GM21381 (cell line): ENCODE data around the gene S1PR3.

Source experiments
- ATAC-seq: cut with Tn5 transposase; IDR thresholded peaks from one replicate; pipeline ENCODE4 v1.9.1; 2021; ENCODE audit warnings: mild to moderate bottlenecking, moderate library complexity; ENCODE audit not compliant: unreplicated experiment

The S1PR3 gene

DNA sequence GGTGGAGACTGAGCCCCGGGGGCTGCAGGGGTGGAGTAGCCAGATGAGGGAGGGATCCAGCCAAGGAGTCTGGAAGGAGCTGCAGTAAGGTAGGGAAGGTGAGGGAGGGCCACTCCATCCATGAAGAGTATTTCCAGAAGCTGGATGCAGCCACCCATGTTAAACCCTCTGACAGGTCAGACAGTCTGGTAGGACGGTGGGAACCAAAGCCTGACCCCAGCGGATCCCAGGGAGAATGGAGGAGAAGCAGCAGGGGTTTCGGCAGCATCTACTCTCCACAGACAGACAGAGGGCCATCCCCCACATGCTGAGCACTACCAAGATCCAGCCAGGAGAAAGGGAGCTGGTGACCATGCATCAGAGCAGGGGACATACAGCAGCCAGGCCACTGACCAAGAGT lies 22.5 kb upstream of the S1PR3 start:
- no peak for ATAC-seq

- ATAC-seq, result no peak
These were observed 21.5 kb upstream of the S1PR3 start for GRCh38 chr9:88969646-88970373.

DNA sequence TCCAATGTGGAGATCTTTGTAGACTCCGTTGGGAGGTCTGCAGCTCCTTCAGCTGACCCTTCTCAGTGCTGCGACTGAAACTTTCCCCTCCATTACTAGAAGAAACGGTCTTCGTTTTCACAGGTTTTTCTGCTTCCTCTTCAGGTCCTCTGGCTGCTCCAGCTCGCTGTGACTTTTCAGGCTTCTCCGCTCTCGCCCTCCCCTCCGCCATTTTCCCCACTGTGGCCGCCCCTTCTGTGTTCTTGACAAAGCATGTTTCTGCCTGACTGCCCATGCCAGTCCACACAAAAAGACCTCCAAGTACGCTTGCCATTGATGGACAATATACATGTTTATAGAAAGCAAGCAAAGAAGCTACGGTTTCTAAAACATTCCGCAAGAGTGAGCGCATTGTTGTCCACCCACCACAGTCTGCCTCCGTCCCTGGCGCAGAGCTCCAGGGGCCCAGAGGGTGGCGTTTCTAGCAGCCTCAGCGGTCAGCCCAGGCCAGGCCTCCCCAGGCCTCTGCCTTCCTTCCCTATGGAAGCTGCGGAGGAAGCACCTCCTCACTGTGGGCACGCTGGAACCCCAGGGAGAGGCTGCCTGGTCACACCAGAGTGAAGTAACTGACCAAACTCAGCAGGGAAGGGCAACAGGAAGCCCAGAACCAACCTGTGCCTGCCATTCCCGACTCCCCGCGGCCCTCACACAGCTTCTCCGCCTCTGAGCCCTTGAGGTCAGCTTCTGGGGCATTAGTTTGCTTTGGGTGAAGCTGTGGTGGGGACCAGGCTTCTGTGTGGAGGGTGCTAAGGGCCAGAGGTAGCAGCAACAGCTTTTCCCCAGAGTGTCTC lies 19.9 kb upstream of the S1PR3 start:
- ATAC-seq, result no peak

DNA sequence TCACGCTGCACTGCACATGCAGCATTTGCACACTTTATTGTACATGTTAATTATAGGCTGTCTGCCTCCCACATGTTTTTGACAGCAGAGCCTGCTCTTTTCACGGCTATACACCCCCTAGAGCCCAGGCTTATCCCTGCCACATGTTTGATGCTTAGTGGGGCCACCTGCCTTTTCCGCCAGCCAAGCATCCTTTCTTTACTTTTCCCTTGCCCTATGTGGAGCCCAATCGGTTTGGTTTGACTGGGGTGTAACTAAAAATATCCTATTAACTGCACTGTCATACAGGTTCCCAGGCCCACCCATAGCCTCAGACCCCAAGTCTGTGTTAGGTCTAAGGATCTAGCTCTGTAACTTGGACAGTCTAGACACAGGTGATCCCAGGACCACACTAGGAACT lies 18.9 kb upstream of the S1PR3 start:
- no peak for ATAC-seq

DNA sequence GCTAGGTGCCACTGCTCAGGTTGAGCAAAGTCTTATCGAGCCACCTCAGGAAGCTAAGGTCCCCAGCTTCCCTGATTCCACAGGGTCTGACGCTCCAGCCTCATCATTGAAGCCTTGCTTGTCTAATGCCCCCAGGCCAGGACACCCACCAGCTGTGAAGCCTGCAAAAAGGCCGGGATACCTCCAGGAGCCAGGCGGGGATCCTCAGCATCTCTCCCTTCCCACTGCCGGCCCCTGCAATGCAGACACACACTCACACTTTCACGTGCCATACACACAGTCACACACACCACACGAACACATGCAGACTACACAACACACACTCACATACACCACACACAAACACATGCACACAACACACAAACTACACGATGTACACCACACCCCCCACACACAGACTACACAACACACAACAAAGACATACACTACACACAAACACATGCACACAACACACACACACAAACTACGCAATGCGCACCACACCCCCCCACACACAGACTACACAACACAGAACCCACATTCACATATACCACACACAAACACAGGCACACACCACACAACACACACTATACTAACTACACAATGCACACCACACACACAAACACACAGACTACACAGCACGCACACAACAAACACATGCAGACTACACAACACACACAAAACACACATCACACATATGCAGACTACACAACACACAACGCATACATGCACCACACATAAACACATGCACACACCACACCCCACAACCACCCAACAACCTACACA lies 17.8 kb upstream of the S1PR3 start:
- no peak for ATAC-seq

GRCh38 chr9:88974641-88975040 lies 16.6 kb upstream of the S1PR3 start:
- ATAC-seq, result no peak

DNA sequence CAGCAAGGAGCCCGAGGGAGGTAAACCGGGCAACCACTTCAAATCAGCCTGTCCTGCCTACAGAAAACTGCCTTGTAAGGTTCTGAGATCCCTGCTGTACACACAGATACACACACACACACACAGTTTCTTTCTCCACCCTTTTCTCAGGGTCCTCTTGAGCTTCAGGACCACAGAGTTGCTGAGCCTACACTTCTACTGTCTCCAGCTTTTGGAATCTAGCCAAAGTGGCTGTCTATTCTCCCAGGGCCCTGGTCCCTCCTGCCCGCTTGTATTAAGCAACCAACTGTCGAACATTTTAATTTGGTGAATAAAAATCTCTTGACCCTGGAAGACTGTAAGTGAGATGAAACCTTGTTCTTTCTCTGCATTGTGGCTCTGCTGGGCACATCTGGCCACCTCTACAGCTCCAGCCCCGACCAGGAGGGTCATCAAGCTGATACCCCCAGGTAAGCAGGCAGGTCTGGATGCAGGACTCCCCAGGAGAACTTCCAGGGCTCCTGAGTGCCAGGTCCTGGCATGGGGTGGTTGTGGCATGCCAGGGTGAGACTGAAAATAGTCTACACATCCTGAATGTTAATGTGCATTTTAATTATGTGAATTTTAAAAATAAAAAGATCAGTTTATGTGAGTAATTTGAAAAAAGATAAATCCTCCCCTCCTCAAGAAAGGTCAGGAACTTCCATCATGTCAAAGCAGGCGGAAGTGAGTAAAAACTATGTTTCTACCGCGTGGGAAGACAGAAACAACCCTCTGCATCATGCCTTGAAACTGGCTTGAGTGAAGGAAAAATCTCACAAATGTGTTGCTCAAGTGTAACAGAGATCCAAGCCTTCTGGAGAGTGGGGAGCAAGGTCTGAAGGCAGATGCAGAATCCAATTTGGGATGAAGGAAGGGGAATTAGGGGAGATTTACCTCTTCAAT lies 15.0 kb upstream of the S1PR3 start:
- no peak for ATAC-seq

GRCh38 chr9:88976890-88977257 lies 14.4 kb upstream of the S1PR3 start:
- no peak for ATAC-seq

DNA sequence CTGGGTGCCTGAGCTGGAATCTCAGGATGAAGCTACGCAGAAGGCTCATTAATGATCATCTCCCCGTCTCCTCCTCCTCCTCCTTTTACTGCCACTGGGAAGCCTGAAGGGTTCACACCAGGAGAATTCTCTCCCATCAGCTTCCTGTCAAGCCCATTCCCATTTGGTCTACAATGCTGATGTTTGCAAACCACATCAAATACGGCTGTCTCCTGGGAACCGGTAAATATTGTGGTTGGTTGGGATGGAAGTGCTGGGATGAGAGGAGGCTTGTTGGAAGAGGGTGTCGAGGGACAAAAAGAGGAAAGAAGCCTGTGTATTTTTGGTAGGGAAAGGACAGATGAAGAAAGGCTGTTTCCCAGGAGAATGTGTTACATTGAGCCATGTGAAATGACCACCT lies 13.2 kb upstream of the S1PR3 start:
- no peak for ATAC-seq

DNA sequence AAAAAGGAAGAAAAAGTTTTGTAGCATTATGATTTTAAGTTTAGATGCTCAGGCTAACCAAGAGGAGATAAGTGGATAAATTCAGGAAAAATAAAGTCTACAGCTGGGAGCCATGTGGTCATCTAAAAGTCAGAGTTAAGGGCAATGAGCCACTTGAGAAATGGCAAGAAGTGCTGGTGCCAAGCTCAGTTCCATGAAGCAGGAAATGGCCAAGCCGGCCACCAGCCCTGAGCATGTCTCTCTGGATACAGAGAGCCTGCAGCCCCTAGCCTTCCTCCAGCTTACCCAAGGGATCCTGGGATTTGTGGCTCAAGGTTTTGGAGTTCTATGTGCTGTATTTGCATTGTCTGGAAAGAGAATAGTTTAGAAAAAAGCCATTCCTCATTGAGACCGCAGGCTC lies 12.2 kb upstream of the S1PR3 start:
- no peak for ATAC-seq

- ATAC-seq, result no peak
These were observed 11.5 kb upstream of the S1PR3 start for GRCh38 chr9:88979791-88980190.

DNA sequence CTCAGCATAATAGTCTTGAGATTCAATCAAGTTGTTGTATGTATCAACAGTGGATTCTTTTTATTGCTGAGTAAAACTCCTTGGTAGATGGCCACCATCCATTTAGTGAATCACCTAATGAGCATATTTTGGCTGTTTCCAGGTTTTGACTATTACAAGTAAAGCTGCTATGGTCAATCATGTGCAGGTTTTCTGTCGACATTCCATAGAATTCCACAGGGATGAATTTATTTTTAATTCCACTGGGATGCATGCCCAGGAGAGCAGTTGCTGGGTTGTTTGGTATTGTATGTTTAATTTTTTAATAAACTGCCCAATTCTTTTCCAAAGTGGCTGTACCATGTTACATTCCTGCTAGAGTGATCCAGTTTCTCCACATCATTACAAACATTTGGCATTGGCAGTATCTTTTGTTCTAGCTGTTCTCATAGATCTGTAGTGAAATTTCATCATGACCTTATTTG lies 10.5 kb upstream of the S1PR3 start:
- no peak for ATAC-seq

- ATAC-seq, result no peak
These were observed 7.3 kb upstream of the S1PR3 start for GRCh38 chr9:88983865-88984542.

GRCh38 chr9:88984543-88984883 lies 6.8 kb upstream of the S1PR3 start:
- ATAC-seq, result no peak

DNA sequence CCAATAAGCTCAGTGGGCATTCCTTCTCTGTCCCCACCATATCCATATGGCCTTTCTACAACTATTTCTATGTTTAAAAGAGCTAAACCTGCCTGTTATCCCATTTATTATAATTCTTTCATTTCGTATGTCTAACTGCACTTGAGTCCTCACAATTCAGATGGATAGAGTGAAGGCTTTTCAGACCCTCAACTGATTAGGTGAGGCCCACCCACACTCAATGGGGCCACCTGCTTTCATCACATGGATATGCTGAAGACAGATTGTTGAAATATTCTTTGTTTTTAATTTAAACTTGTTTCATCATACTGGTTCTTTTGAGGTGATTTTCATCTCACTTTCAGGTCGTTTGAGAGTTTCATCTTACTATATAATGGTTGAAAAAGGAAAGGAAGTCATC lies 5.7 kb upstream of the S1PR3 start:
- no peak for ATAC-seq

GRCh38 chr9:88986776-88987175 lies 4.5 kb upstream of the S1PR3 start:
- no peak for ATAC-seq

DNA sequence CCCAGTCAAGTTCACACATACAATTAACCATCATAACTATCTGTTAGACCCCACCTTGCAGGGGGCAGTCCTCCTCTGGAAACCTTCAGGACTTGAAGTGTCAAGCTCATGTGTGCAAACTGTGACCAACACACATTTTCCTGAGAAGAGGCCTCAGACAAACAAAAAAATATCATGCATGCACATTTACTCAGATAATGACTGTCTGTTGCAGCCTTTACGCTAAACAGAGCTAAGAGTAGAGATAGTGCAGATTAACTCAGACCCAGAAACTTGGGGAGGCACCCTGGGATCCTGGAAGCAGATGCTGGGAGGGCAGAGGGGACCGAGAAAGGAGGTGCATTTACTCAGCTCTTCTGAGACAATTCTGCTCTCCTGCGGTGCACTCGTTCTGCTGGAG lies 3.6 kb upstream of the S1PR3 start:
- ATAC-seq, result no peak

DNA sequence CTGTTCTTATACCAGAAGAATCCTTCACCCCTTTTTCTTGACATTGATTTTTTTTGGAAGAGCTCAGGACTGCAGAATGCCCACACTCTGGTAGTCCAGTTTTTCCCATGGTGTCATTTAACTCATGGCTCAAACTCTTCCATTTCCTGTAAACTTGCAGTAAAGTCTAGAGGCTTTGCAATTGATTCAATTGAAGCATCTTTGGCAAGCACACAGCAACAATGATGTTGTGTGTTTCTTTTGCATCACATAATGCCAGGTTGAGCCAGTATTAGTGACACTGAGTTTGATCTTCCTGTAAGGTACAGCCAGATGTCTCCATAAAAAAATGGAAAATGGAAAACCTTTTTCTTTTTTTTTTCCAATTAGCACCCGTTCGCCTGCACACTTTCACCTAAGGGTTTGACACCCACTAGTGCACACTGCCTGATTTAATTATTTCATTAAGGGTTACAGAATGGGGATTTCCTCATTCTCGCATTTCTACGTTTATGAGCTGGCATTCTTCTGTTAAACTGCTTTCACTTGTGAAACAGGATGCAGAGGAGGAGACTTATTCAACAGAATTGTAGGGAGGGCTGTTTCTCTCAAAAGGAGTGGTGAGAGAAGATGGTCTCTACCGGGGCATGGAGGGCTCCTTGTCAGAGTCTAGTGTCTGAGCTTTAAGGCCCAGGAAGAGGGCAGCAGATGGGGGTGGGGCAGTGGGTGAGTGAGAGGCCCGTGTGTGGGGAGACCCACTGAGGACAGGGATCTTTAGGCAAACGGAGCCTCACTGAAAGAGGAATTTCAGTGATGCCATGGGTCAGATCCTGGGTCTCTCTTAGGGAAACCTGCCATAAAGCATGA lies 2.2 kb upstream of the S1PR3 start:
- no peak for ATAC-seq

- ATAC-seq, result no peak
These were observed 1.1 kb upstream of the S1PR3 start for GRCh38 chr9:88990041-88990728.
